Epithelial cell of esophagus (primary cell): ENCODE data around the gene COL4A2.

Source experiments
- DNase-seq: peaks from one replicate; pipeline ENCODE4 v3.0.0; 2010; ENCODE audit warnings: low read depth
- H3K4me3 ChIP-seq: 2 replicates; pipeline ENCODE4 v1.5.1; 2011; ENCODE audit warnings: mild to moderate bottlenecking, low read length, control low read depth
- CTCF ChIP-seq: IDR thresholded peaks from 2 replicates; pipeline ENCODE4 v1.5.1; 2011; ENCODE audit warnings: low read depth, mild to moderate bottlenecking, low read length, control low read depth, inconsistent platforms; ENCODE audit not compliant: insufficient read depth; ENCODE audit errors: missing control alignments

The COL4A2 gene

DNA sequence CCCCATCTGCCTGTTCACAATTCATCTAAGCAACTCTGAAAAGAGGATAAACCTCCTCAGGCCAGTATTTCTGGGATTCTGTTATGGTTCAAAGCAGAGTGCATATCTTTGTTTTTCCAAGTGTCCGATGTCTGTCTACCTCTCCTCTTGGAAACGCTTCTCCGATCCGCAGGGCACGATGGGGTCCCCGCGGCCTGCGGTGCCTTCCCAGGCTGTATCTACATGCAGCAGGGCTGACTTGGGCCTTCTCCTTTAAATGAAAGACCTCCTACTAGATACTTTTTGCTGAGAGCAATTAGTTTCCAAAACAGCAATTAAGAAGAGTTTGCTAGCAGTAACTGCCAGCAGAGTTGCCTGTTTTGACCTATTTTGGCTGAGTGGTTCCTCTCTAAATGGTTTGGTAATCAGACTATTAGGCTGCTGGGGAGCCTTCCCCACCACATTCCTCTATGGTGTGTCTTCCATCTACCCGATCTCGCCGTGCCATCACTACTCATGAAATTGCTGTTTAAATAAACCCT lies 23.5 kb downstream of the COL4A2 start:
- no peak overlapping the region for H3K4me3 ChIP-seq
- no peak for DNase-seq
- no peak for TF ChIP-seq CTCF

GRCh38 chr13:110331362-110331761 lies 24.3 kb downstream of the COL4A2 start:
- no peak for DNase-seq
- H3K4me3 ChIP-seq: no peak overlapping the region
- no peak for TF ChIP-seq CTCF

DNA sequence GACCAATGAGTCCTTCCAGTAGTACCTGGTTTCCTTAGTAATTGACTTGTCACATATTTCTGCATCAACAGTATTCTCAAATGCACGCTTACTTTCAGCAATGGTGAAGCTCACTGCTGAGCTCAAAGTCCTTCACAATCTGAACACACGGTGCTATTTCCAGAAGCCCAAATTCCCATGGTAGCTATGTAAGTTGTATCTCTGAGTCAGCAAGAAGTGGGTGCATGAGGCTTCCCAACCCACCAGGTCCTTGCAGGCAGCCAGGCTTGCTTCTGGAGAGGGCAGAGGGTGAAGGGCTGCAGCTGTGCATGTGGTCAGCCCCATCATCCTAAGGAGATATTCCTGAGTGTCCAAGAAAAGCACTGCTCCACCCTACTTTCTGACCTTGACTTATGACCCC lies 25.7 kb downstream of the COL4A2 start:
- H3K4me3 ChIP-seq: no peak overlapping the region
- TF ChIP-seq CTCF: no peak
- DNase-seq: no peak

- DNase-seq: no peak
- no peak overlapping the region for H3K4me3 ChIP-seq
- no peak for TF ChIP-seq CTCF
These were observed 26.8 kb downstream of the COL4A2 start for GRCh38 chr13:110333837-110334236.

DNA sequence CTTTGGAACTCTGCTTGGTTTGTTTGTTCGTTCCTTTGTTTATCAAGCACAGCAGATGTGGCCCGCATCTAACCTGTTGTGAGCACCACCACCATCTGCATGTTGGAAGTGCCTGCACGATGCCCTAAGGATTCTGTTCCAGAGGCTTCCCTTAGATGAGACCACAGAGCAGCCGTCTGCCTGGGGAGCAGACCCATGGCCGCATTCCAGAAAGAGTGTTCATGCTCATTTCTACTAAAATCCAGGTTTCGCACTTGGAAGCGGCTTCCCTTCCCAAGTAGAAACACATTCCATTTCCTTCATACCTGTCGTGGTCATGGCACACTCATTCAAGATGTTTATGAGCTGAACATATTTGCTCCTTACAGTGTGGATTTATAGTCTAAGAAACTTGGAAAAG lies 27.2 kb downstream of the COL4A2 start:
- H3K4me3 ChIP-seq: no peak overlapping the region
- DNase-seq: peak; percentile 72
- TF ChIP-seq CTCF: no peak

DNA sequence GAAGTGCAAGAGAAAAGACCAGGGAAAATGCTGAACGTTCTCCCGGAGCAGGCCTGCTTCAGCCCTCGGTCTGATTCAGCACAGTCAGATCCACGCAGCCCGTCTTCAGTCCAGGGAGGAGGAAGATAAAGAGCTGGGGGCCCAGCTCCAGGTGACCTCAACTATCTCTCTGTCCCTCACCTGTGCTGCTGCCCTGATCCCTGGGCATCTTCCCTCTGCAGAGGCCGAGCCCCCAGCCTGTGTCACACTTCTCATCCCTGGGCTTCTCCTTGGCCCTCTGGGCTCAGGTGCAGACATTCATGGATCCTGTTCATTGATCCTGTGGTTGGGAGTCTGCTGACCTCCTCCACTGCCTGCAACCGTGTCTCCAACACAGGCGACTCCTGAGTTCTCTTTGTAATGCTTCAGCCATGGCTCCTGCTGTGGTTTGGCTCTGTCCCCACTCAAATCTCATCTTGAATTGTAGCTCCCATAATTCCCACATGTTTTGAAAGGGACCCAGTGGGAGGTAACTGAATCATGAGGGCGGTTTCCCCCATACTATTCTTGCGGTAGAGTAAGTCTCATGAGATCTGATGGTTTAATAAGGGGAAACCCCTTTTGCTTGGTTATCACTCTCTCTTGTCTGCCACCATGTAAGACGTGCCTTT lies 27.9 kb downstream of the COL4A2 start:
- H3K4me3 ChIP-seq: no peak overlapping the region
- no peak for DNase-seq
- no peak for TF ChIP-seq CTCF

DNA sequence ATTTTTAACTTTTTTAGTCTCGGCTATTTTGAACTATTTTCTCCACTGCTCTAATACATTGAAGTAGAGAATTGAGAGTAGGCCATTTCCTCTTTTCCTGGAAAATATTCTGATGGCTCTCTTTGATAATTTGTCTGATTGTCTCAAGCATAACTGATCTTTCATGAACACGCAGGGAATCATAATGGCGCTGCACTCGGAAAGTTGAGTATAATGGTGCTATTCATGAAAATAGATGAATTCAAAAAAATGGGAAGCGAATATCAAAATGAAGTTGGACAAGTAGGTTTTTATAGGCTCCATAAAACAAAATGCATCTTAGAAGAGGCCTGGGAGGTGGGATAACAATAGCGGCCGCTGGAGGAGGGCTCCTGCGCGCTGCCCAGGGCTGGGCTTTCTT lies 29.0 kb downstream of the COL4A2 start:
- no peak overlapping the region for H3K4me3 ChIP-seq
- DNase-seq: no peak
- no peak for TF ChIP-seq CTCF
